HepG2 (cell line): ENCODE data around the gene CD2. TPM values are rescaled to one million over a fixed set of nuclear protein-coding genes. Genes with fewer than 3 reads are reported as not detected.

Experiments used
- ATAC-seq: fragments of 200-7000 bp; cut with Tn5 transposase; 3 replicates; pipeline ENCODE4 v1.9.1; 2020; ENCODE audit warnings: mild to moderate bottlenecking, moderate library complexity
- BruUV-seq: library from RNA; stranded (reverse); fragments of 400-500 nt; replicated peaks from 2 replicates; lab custom pipeline; 2021; lab: Mats Ljungman, UMichigan
- CTCF ChIA-PET: fragments of 300-600 bp; formaldehyde crosslinking; extraction: SDS; loops from one replicate; lab custom pipeline; 2021; ENCODE audit warnings: low total read pairs, inconsistent platforms, low intra/inter-chr PET ratio; lab: Yijun Ruan, JAX
- POLR2A ChIA-PET: fragments of 350-600 bp; sonication (Branson Sonifier 250); formaldehyde crosslinking; loops from one replicate; lab custom pipeline; 2020; ENCODE audit warnings: antibody characterized with exemption, inconsistent platforms; lab: Yijun Ruan, JAX
- DNase-seq: peaks from one replicate; pipeline ENCODE4 v3.0.0-alpha.2; 2015; ENCODE audit warnings: low spot score
- FAIRE-seq: peaks from 3 replicates; lab custom pipeline; 2011; peaks lifted over from hg19 to GRCh38; lab: Jason Lieb, UNC
- H2AFZ ChIP-seq: one replicate; pipeline ENCODE4 v1.6.1; 2011; ENCODE audit warnings: low read length, inconsistent platforms
- H3K27ac ChIP-seq: fragments of 300-600 bp; 3 replicates; pipeline ENCODE4 v1.8.0; 2011; ENCODE audit warnings: mixed run types, mild to moderate bottlenecking, mixed read lengths, low read length, inconsistent platforms; ENCODE audit not compliant: insufficient read depth; ENCODE audit errors: extremely low read length
- H3K27me3 ChIP-seq, 2 experiments: fragments of 200-600 bp in 1 of 2; 2 replicates in 1 of 2; 3 replicates in 1 of 2; pipeline versions ENCODE4 v1.6.0 to v1.8.0; 2011; ENCODE audit warnings: low read length in 2 of 2, mild to moderate bottlenecking in 2 of 2, moderate library complexity in 2 of 2, inconsistent platforms in 1 of 2; ENCODE audit not compliant: insufficient read depth in 2 of 2, control insufficient read depth in 1 of 2
- H3K36me3 ChIP-seq, 2 experiments: fragments of 200-600 bp in 1 of 2; replicated peaks in 1 of 2; 2 replicates in 1 of 2; 3 replicates in 1 of 2; pipeline versions ENCODE4 v1.5.1 to v1.8.0; 2011; ENCODE audit warnings: low read length in 2 of 2, inconsistent platforms in 1 of 2; ENCODE audit not compliant: insufficient read depth in 2 of 2, control insufficient read depth in 1 of 2
- H3K4me1 ChIP-seq: 2 replicates; pipeline ENCODE4 v1.5.1; 2012; ENCODE audit warnings: low read length, inconsistent platforms; ENCODE audit not compliant: insufficient read depth
- H3K4me2 ChIP-seq: 2 replicates; pipeline ENCODE4 v1.6.0; 2011; ENCODE audit warnings: low read depth, low read length, inconsistent platforms
- H3K4me3 ChIP-seq, 3 experiments: fragments of 200-600 bp in 1 of 3; sonication (generic), shearing (Covaris generic) in 1 of 3; replicated peaks in 1 of 3; 2 replicates each; pipeline ENCODE4 v1.5.1; 2011 to 2016; ENCODE audit warnings: low read length in 3 of 3, inconsistent platforms in 2 of 3, low read depth in 2 of 3, mild to moderate bottlenecking in 2 of 3, control low read depth in 1 of 3, mixed read lengths in 1 of 3; ENCODE audit not compliant: insufficient read depth in 1 of 3
- H3K79me2 ChIP-seq: one replicate; pipeline ENCODE4 v1.6.1; 2011; ENCODE audit warnings: low read length, inconsistent platforms; ENCODE audit not compliant: insufficient read depth
- H3K9ac ChIP-seq: 2 replicates; pipeline ENCODE4 v1.6.0; 2011; ENCODE audit warnings: mild to moderate bottlenecking, low read depth, low read length, inconsistent platforms; ENCODE audit not compliant: insufficient read depth
- H3K9me3 ChIP-seq: 2 replicates; pipeline ENCODE4 v1.5.1; 2012; ENCODE audit warnings: mild to moderate bottlenecking, low read length
- H4K20me1 ChIP-seq: 2 replicates; pipeline ENCODE4 v1.6.0; 2011; ENCODE audit warnings: inconsistent platforms, mild to moderate bottlenecking, low read length, moderate library complexity; ENCODE audit not compliant: insufficient read depth
- ATF5 ChIP-seq: sonication (generic); formaldehyde crosslinking; IDR thresholded peaks from 2 replicates; pipeline ENCODE4 v1.4.0; 2020; ENCODE audit warnings: mild to moderate bottlenecking, low read depth, missing genetic modification reagents
- BORCS8-MEF2B ChIP-seq: sonication (generic); formaldehyde crosslinking; IDR thresholded peaks from 2 replicates; pipeline ENCODE4 v1.8.0; 2022; ENCODE audit warnings: mild to moderate bottlenecking, missing genetic modification reagents
- CREB1 ChIP-seq, 2 experiments: fragments of 450-650 bp in 1 of 2; IDR thresholded peaks; 2 replicates each; pipeline ENCODE4 v1.6.1; 2016 to 2017; ENCODE audit warnings: control low read depth in 1 of 2, mild to moderate bottlenecking in 1 of 2, missing compliant biosample characterization in 1 of 2, missing genetic modification characterization in 1 of 2
- MAFF ChIP-seq: IDR thresholded peaks from 2 replicates; pipeline ENCODE4 v1.6.1; 2011; ENCODE audit warnings: low read depth, low read length, improper control_type of control experiment
- MTF1 ChIP-seq: sonication (generic); formaldehyde crosslinking; IDR thresholded peaks from 2 replicates; pipeline ENCODE4 v1.5.0; 2020; ENCODE audit warnings: missing genetic modification reagents
- PHB2 ChIP-seq: fragments of 450-650 bp; IDR thresholded peaks from 2 replicates; pipeline ENCODE4 v1.6.1; 2018; ENCODE audit not compliant: partially characterized antibody
- SNRNP70 ChIP-seq: fragments of 200-400 bp; formaldehyde crosslinking; IDR thresholded peaks from 2 replicates; pipeline ENCODE4 v1.6.1; 2017; ENCODE audit warnings: mild to moderate bottlenecking, low read depth, low read length, moderate library complexity
- SP140L ChIP-seq: sonication (generic); formaldehyde crosslinking; IDR thresholded peaks from 2 replicates; pipeline ENCODE4 v1.4.0; 2020; ENCODE audit warnings: missing genetic modification reagents, borderline replicate concordance
- ZFP36L1 ChIP-seq: sonication (generic); formaldehyde crosslinking; IDR thresholded peaks from 2 replicates; pipeline ENCODE4 v1.8.0; 2022; ENCODE audit warnings: mild to moderate bottlenecking, missing genetic modification reagents, moderate library complexity
- ZMYM2 ChIP-seq: sonication (generic); formaldehyde crosslinking; IDR thresholded peaks from 2 replicates; pipeline ENCODE4 v1.8.0; 2022; ENCODE audit warnings: mild to moderate bottlenecking, missing genetic modification reagents
- ZNF615 ChIP-seq: sonication (generic); formaldehyde crosslinking; IDR thresholded peaks from 2 replicates; pipeline ENCODE4 v1.5.0; 2020; ENCODE audit warnings: mild to moderate bottlenecking, missing genetic modification reagents, borderline replicate concordance
- ZNF678 ChIP-seq: sonication (generic); formaldehyde crosslinking; IDR thresholded peaks from 2 replicates; pipeline ENCODE4 v1.4.0; 2020; ENCODE audit warnings: mild to moderate bottlenecking, missing genetic modification reagents
- ZNF703 ChIP-seq: sonication (generic); formaldehyde crosslinking; IDR thresholded peaks from 2 replicates; pipeline ENCODE4 v1.5.1; 2020; ENCODE audit warnings: missing genetic modification reagents, mild to moderate bottlenecking, moderate library complexity, borderline replicate concordance
- ZNF775 ChIP-seq: sonication (generic); formaldehyde crosslinking; IDR thresholded peaks from 2 replicates; pipeline ENCODE4 v1.4.0; 2020; ENCODE audit warnings: missing genetic modification reagents, mild to moderate bottlenecking, moderate library complexity, borderline replicate concordance
- ZSCAN30 ChIP-seq: sonication (generic); formaldehyde crosslinking; IDR thresholded peaks from 2 replicates; pipeline ENCODE4 v1.5.0; 2020; ENCODE audit warnings: mild to moderate bottlenecking, missing genetic modification reagents
- WGBS: methylation state at CpG from one replicate; pipeline ENCODE4 v1.1.6; 2017; ENCODE audit warnings: low lambda C conversion rate; 5-methylcytosine and 5-hydroxymethylcytosine counted together
- in situ Hi-C: cut with HindIII; loops from 2 replicates; pipeline ENCODE4 v1.10.0; 2017; ENCODE audit warnings: low pct_unique_long_range_greater_than_20kb; ENCODE audit not compliant: extremely low pct_ligation_motif_present
- intact Hi-C: fragments of 100-400 bp; cut with micrococcal nuclease; formaldehyde crosslinking; loops from one replicate; pipeline ENCODE4 v1.10.0; 2022; ENCODE audit not compliant: unreplicated experiment
- polyA plus RNA-seq, 8 experiments: library from polyadenylated mRNA; depleted of rRNA in 3 of 8; stranded (reverse) in 7 of 8; unstranded in 1 of 8; fragments of >200 nt; fragmentation: Illumina TruSeq in 4 of 8; extraction: Trizol in 4 of 8; gene quantifications; 2 replicates each; pipeline versions ENCODE4 v1.2.1 to v1.2.3, GENCODE V29; 2011 to 2016; ENCODE audit warnings: low read depth in 4 of 8, missing spikeins in 1 of 8, mixed read lengths in 1 of 8; ENCODE audit not compliant: insufficient read depth in 1 of 8
- total RNA-seq, 5 experiments: library from RNA; depleted of rRNA; stranded (reverse); fragments of >200 nt; fragmentation: Illumina TruSeq; extraction: Trizol; gene quantifications; 2 replicates each; pipeline ENCODE4 v1.2.3, GENCODE V29; 2016; ENCODE audit warnings: low read depth in 1 of 5

Gene CD2
- total and polyA plus RNA-seq, 2 of the 13 experiments (the other 11 are each of a cell fraction or from before 2014, with no cell fraction given) = not detected

GRCh38 chr1:116808848-116809508 is 54.7 kb downstream of the CD2 start:
- CTCF ChIA-PET = no interaction called here
- intact Hi-C loops = no loop called here

DNA sequence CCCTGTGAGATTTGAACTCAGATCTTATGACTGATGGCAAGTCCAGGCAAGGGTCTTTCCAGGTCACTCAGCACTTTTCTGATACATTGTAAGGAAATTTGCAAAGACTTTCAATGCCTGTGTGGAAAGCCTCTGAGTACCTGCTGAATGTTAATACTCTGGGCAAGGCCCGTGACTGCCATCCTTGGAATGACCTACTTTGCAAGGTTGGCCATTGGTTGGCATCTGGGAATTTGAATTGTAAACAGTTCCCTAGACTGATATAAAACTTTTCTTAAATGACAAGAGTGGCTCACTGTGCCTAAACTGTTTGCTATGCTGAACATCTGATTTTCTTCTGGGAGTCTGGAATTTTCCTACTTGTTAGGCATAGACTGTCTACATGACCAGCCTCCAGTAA is 57.1 kb downstream of the CD2 start:
- no TSS peak for BruUV-seq
- H2AFZ ChIP-seq = no peak overlapping the region
- 25% methylated on average over 1 of the region's 1 CpG for WGBS
- intact Hi-C loops = loop anchor here (10.0 kb wide), 2 partner anchors 237 to 243 kb away; partner anchors contain the start of gene CD58
- FAIRE-seq = no peak
- no peak for TF ChIP-seq CREB1 (IDR thresholded peaks at IDR 0.05)
- TF ChIP-seq CREB1 (CRISPR knock-in tag; IDR thresholded peaks at IDR 0.05) = no peak
- TF ChIP-seq ZNF703 (CRISPR knock-in tag) = no peak
- no peak for TF ChIP-seq ATF5 (CRISPR knock-in tag)
- TF ChIP-seq ZMYM2 (CRISPR knock-in tag) = no peak
- no peak for TF ChIP-seq ZNF678 (CRISPR knock-in tag)
- no peak for TF ChIP-seq ZNF615 (CRISPR knock-in tag)
- TF ChIP-seq ZNF775 (CRISPR knock-in tag) = no peak
- no peak for TF ChIP-seq BORCS8-MEF2B (CRISPR knock-in tag)
- TF ChIP-seq MAFF = no peak
- no peak for TF ChIP-seq PHB2
- no peak for TF ChIP-seq ZFP36L1 (CRISPR knock-in tag)
- TF ChIP-seq SNRNP70 = no peak
- no peak for TF ChIP-seq MTF1
- TF ChIP-seq, all 625 proteins: peak for 0
- no peak overlapping the region for H3K4me2 ChIP-seq
- H3K27ac ChIP-seq = no peak overlapping the region
- in situ Hi-C loops = loop anchor here (10.0 kb wide), 1 partner anchor 77 kb away; no protein-coding TSS in a partner anchor
- no peak overlapping the region for H3K4me3 ChIP-seq
- CTCF ChIA-PET = no interaction called here
- no peaks in the 10 kb centered on the region for H3K36me3 ChIP-seq
- no peaks in the 10 kb centered on the region for H4K20me1 ChIP-seq
- no peaks in the 10 kb centered on the region for H3K27me3 ChIP-seq
- no peak for DNase-seq
- POLR2A ChIA-PET = no interaction called here
- H3K79me2 ChIP-seq = no peaks in the 10 kb centered on the region
- ATAC-seq = no peak
- no peaks in the 10 kb centered on the region for H3K9me3 ChIP-seq
- no peak overlapping the region for H3K9ac ChIP-seq
- H3K4me1 ChIP-seq = no peaks in the 10 kb centered on the region

More at GRCh38 chr1:116808848-116809508, 54.7 kb downstream of the CD2 start:
- H3K9me3 ChIP-seq = no peaks in the 10 kb centered on the region
- in situ Hi-C loops = no loop called here
- WGBS = 29% methylated on average over 14 of the region's 14 CpGs
- no peaks in the 10 kb centered on the region for H4K20me1 ChIP-seq
- POLR2A ChIA-PET = no interaction called here
- no peak for FAIRE-seq
- no TSS peak for BruUV-seq
- ATAC-seq = no peak
- H3K4me3 ChIP-seq = no peak overlapping the region
- H3K9ac ChIP-seq = no peak overlapping the region
- no peak for DNase-seq
- no peak overlapping the region for H3K27ac ChIP-seq
- TF ChIP-seq SP140L (CRISPR knock-in tag) (no peak), ZSCAN30 (CRISPR knock-in tag) (no peak)
- TF ChIP-seq, all 625 proteins: peak for 0
- Histone ChIP-seq H2AFZ (no peak overlapping the region), H3K4me1 (no peaks in the 10 kb centered on the region), H3K4me2 (no peak overlapping the region), H3K36me3 (no peaks in the 10 kb centered on the region), H3K27me3 (no peaks in the 10 kb centered on the region), H3K79me2 (no peaks in the 10 kb centered on the region)
